NCI-H1930 (cell line): ENCODE data around the gene ASIC2.
"Not testable (repeated sequence)": the region's sequence is repeated elsewhere in the genome, so short reads cannot be mapped to it uniquely, and the experiment has no call there.

ENCODE experiments used
- DNase-seq, 2 experiments: peaks; one replicate each; lab custom pipeline; 2025; lab: John Stamatoyannopoulos, UW

The ASIC2 gene

DNA sequence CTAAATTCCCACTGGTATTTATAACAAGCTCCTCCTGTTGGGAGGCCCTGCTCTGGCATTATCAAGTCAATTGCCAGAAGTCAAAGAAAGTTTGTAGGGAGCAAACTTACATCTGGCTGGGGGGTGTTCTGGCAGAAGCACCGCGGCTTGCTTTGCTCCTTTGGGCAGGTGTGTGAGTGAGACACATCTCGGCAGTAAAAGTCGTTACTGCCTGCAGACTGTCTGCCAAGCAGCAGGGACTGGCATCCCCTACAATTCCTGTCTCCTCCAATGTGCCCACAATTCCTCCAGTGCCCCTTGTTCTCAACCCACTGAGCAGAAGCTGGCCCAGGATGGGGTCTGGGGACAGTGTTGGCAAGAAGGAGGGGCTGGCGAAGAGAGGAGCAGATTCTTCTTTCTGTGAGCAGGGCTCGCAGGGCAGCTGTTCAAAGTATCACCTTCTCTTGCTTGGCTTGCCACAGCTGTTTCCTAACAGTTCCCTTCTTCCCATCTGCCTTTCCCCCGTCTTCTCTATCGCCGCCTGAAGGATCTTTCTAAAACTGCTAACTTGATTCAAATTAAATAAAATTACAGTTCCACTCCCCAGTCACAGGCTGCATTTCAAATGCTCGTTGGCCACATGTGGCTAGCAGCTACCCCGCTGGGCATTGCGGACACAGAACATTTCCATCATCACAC, 271.2 kb downstream of the ASIC2 start:
- no peak for DNase-seq

DNA sequence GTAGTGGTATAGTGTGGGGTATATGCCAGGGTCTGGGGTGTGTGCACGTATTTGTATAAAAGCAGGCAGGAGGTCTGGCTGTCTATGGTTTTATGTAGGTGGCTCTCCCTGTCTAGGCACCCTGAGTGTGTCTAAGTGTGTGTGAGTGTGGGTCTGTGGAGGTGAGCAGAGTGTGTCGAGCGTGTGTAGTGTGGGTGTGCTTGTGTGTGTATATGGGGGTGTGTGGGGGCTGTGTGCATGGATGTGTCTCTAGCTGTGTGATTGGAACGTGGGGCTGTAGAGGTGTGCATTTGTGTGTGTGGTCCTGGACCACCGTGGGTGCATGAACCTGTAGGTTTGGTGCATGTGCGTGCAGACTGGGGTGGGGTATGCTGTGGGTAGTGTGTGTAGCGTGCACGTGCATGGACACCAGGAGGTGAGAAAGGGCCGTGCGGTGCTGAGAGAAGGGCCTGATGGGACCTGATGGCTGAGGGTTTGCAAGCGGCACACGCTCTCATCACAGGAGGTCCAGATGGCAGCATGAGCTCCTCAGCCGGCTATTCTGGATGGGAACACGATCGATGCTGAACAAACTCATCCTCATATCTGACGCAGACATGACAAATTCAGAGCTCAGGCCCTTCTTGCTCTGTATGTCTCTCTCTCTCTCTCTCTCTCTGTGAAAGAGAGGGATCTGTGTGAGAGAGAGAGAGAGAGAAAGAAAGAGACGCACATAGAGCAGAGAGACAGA, 273.8 kb downstream of the ASIC2 start:
- no peak for DNase-seq

DNA sequence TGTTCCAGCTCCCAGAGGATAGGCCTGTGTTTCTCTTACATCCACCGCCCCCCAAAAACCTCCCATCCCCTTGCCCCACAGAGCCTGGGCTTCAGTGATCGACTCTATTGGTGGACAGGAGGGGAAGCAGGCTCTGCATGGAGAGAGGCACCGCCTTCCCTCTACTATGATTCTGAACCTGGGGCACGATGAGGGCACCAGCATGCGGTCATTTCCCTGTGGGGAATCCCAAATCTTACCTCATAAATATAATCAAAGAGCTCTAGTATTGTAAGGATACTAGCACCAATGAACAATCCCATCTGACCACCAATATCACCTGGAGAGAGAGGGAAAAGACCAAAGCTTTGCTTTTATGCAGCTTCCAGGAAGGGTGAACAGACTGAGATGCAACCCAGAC, 275.7 kb downstream of the ASIC2 start:
- DNase-seq = no peak

DNA sequence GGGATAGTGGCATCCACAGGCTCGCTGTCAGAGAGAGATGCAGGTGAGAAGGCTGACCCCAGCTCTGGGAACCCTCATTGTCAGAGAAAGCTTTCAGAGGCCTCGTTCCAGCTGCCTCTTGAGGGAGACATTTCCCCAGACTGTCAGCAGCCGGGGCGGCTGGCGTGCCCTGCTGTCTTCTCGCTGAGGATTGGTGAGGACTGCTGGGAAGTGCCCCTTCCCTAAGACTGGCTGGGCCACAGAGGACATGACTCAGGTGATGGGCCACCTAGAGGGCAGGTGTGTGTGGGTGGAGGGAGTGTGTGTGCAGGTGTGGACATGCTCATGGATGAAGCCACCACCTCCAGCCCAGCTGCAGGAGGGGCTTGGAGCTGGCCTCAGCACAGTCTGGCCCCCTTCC, 276.2 kb downstream of the ASIC2 start:
- DNase-seq = no peak

DNA sequence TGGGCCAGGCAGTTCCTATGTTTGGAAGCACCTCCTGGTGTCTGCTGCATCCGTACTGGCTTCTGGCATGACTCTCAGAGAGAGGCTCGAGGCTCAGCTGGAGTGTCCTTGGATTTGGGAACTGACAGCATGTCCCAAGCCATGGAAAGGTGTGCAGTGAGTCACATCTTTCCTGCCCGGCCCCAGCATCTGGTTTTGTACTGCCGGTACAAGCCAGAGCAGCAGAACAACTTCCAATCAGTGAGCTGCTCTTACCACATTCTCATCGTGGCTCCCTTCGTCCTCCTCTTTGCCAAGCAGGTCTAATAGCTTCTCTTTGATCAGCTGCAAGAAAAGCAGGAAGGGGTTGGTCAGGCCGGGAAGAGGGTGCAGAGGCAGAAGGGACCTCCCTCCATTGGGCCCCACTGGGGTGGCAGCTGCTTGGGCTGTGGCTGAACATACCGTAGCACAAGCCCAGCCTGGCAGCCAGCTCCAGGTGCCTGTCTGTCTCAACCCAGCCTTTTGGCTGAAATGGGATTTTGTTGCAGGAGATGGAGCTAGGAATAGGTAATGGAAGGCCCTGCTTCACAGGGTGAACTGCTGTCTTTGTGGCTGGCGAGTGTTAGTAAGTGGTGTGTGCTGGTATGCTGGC, 277.3 kb downstream of the ASIC2 start:
- no peak for DNase-seq

DNA sequence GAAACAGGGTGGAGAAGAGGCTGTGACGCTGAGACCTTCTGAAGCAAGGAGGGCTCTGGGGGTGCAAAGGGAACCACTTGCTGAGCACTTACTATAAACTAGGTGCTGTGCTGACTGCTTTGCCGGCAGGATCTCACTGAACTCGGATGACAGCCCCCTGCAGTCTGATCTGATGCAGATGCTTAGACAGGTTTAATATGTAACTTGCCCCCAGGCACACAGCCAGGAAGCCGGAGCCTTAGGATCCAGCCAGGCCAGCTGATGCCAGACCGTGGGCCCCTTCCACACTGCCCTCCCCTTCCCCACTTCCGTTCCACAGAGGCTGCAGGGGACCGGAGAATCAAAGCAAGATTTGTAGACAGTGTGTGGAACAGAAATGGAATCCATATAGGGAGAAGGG, 278.3 kb downstream of the ASIC2 start:
- DNase-seq = no peak

DNA sequence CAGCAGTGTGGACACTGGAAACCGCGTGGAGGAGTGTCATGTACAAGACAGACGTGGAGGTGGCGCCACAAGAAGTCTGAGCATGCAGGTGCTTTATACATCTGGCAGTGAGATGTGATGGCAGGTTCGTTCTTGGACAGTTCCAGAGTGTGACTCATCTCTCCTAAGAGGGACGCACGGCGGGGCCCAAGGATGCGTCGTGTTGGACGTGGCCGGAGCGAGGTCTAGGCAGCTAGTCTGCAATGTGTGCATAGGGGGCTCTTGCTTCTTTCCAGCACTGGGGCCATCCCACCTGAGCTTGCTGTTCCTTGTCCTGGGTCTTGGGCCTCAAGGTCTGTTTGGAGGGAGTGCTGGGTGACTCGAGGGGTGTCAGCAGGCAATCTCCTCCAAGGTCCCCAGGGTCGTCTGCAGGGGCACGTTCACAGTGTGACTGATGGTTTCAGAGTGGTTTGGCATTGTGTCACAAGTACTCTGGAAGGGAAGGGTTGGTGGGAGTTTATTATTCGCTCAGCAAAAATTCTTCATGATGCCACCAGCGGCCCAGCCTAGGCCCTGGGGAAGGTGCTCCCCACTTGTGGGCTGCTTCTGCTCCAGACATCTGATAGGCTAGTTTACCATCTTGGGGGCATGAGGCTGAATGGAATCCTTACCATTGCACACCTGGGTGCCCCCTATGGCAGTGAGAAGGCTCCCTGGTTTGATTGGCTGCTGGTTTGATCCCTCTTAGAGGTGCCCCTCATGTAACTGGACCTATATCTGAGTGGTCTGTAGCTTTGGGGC, 279.3 kb downstream of the ASIC2 start:
- DNase-seq = no peak

DNA sequence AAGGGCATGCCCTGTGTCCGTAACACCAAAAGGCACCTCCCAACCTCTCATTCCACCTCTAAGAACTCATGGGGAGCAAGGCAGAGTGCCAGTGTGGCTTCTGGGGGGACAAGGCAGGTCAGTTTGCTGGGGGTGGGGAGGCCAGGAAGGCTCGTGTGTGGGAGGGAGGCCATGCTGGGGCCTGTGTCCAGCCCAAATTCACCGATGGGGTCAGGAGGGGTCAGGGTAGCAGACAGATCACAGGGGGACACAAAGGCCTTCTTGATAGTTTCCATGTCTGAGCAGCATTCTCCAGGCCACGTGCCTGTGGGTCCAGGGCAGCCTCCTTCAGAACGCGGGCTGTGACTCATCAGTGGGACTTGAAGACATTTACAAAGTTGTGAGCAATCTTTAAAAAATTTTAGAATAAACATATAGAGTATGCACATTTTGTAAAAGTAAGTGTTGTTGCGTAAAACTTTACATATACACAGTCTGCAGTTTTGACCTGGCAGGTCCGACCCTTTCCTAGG, 280.5 kb downstream of the ASIC2 start:
- no peak for DNase-seq

DNA sequence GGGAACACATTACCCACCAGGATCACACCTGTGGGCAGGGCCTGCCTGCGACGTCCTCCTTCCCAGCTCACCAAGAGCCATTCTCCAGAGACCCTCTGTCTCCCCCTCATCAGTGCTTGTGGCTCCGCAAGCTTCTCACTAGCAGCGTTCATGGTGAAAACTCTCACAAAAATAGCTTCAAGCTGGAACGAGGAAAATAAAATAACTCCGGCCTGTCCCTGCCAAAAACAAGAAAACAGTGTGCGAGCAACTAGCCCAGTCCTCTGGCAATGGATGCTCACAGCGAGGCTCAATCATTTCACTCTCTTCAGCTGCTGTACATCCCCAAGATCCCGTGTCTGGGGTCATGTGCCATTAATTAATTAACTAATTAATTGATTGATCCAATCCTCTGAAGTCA, 283.5 kb downstream of the ASIC2 start:
- no peak for DNase-seq

DNA sequence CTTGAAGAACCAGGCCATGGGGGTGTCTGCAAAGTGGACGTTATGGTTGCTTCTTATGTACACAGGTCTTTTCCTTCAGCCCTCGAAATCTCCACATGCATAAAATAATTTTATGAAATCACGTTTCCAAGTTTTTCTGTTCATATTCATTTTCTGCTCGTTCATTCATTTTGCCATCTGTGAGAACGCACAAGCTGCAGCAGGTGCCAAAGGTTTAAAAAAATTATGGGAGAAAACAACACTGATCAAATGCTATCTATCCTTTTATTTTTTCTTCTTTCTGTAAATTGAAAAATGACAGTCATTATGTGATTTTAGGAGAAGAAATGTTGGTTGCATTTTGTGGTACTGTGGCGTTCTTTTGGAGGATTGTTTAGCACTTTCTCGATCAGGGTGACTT, 285.9 kb downstream of the ASIC2 start:
- DNase-seq = no peak

DNA sequence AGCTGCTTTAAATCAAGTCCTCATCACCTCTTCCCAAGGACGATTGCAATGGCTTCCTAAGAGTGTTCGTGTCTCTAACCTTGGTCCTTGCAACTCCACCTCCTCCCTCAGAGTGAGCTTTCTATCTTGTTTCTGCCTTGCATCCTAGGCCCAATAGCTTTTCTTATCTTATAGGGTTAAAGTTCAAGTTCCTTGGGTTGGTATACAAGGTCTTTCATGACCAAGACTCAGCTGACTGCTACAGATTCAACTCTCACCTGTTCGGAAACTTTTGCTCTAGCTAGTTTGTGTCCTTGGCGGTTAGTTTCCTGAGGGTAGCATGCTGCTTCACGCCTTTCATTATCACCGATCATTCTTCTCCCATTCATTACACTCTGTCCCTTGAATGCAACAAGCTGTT, 290.8 kb downstream of the ASIC2 start:
- no peak for DNase-seq

DNA sequence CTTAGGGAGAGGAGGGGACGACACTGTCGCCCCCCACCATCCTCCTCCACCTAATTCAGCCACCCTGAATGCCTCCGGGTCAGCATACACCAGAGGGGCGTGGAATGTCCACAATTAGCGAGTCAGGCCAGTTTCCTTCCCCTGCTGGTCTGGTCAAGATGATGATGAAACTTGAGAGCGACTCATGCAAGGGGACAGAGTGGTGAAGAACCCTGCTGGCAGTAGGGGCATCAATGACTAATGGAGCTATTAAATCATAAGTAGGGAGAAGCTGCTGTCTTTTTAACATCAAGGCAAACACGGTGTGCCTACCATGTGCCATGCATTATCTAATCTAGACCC, 294.2 kb downstream of the ASIC2 start:
- DNase-seq = no peak

DNA sequence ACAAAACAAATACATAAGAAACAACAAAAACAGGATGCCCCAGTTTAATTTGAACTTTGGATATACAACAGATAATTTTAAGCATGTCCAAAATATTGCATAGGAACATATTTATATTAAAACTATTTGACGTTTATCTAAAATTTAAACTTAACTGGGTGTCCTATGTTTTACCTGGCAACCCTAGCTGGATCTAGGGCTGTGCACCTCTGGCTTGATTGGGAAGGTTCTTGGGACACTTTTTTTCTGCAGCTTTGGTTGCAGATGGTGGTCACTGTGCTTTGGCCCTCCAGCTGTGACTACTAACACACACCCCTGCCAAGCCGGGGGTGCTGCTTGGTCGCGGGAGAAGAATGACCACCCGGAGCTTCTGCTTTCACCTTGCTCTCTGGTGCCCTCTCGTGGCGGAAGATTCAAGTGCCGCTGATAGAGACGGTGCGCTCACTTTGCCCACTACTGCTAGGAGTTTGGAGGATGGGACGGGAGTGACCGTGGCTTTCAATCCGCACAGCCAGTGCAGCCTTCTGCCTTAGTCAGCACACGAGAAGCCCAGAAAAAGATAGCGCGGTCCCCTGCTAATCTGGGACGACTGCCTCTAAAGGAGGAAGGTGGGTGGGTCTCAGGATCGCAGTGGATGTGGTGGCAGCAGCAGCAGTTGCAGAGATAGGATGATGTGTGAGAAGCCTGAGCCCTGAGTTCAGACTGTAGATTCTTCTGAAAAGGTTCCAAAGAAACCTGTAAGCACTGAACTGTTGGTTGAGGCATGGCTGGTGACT, 294.8 kb downstream of the ASIC2 start:
- peak; percentile 32 to 54 for DNase-seq

DNA sequence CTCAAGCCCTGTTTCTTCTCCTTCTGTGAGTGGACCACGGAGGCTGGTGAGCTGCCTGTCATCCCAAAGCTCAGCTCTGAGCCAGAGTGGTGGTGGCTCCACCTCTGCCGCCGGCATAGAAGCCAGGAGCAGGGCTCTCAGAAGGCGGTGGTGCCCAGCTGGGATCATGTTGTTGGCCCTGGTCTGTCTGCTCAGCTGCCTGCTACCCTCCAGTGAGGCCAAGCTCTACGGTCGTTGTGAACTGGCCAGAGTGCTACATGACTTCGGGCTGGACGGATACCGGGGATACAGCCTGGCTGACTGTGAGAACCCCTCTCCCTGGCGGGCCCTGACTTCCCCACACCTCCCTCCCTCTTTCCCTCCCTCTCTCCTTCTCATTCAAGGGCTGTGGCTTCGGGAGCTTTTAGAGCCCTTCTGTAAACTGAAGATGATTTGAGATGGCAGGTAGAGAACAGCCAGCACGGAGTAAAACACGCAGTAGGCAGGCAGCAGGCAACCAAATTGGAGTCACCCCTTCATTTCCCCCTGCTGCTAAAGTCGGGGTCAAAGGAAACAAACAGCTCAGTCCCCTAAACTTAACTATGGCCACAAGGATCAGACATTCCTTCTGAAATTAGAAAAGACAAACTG, 297.6 kb downstream of the ASIC2 start:
- no peak for DNase-seq

DNA sequence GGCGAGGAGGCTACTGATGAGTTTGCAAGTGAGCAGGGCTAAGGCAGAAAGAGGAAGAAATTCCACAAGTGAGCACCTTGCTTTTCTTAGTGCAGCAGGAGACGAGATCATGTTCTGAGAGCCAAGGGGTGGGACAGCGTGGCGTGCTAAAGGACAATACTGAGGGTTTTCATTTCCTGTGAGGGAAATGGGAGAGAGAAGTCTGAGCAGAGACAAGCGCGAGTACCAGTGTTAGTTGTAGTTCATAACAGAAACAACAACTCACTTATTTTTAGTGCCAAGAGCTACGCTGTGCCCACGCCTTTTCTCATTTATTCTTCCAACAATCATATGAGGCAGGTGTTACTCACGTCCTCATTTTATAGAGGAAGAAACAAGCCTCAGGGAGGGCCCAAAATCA, 299.1 kb downstream of the ASIC2 start:
- no peak for DNase-seq

DNA sequence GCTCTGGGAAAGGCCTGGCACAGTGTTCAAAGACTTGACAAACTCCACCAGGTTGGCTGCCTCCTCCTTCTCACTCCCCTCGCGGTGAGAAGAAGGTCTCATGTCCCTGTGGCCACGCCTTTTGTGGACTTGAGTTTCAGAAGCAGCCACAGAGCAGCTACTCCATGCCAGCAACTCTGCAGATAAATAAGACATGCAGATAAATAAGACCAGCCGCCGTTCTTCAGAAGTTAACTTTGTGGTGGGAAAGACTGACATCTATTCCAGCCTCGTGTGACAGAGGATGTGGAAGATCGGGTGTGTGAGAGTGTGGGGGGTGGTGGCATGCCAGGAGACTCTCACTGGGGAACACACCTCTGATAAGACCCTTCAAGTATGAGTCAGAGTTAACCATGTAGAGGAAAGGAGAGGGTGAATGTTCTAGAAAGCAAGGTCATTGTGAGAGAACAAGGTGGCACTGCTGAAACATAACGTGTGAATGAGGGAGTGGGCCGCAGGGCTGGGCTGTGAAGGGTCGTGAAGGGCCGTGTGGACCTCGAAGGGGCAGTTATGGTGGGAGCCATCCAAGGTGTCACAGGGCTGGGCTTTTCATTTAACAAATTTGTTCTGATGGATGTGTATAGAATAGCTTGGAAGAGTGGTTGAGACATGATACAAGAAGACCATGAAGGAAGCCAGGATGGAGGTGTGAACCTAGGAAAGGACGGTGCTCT, 300.6 kb downstream of the ASIC2 start:
- no peak for DNase-seq

DNA sequence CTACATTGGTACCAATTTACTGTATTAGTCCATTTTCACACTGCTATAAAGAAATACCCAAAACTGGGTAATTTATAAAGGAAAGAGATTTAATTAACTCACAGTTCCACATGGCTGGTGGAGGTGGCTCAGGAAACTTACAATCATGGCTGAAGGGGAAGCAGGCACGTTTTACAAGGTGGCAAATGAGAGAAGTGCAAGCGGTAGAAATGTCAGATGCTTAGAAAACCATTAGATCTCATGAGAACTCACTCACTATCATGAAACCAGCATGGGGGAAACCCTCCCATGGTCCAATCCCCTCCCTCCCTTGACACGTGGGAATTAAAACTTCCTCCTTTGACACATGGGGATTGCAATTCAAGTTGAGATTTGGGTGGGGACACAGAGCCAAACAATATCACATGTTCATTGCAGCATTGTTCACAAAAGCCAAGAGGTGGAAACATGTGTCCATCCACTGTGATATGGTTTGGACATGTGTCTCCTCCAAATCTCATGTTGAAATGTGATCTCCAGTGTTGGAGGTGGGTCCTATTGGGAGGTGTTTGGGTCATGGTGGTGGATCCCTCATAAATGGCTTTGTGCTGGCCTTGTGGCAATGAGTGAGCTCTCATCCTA, 304.5 kb downstream of the ASIC2 start:
- DNase-seq = no peak

DNA sequence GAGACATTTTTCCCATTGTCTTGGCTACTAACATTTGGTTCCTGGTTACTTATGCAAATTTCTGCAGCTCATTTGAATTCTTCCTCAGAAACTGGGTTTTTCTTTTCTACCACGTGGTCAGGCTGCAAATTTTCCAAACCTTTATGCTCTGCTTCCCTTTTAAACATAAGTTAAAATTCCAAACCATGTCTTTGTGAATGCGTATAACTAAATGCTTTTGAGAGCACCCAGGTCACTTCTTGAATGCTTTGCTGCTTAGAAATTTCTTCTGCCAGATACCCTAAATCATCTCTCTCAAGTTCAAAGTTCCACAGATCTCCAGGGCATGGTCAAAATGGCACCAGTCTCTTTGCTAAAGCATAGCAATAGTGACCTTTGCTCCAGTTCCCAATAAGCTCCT, 305.2 kb downstream of the ASIC2 start:
- DNase-seq = not testable (repeated sequence)

DNA sequence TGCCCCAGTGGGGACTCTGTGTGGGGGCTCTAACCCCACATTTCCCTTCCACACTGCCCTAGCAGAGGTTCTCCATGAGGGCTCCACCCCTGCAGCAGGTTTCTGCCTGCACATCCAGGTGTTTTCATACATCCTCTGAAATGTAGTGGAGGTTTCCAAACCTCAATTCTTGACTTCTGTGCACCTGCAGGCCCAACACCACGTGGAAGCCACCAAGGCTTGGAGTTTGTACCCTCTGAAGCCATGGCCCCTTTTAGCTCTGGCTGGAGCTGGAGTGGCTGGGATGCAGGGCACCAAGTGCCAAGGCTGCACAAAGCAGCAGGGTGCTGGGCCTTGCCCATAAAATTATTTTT, 305.7 kb downstream of the ASIC2 start:
- not testable (repeated sequence) for DNase-seq

DNA sequence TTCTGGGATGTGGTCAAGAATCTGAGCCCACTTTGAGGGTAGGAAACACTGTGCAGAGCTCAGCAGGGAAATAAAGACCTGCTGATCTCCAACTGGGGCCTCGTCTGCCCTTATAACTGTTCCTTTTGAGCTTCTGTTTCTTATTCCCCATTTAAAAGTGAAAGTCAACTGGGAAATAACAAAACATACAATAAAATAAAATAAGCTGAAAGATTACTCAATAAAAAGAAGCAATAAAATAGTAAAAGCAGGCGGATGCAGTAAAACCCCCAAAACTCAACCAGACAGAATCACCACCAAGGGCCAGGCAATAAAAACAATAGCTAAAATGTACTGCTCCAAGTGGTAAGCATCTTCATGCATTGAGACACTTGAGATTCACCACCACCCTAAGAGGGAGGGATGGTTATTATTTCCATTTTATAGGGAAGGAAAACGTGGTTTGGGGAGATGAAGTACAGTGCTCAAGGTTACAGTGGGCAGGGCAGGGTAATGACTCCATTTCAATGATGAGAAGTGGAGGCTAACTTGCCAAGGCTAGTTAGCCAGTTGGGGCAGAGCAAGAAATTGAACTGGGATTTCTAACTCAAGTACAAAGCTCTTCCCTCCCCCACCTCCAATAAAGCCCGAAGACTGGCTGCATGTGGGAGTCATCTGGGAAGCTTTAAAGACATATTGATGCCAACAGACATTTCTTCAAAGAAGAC, 307.9 kb downstream of the ASIC2 start:
- no peak for DNase-seq
